ENCODE measurements around the gene OR6S1.

DNA sequence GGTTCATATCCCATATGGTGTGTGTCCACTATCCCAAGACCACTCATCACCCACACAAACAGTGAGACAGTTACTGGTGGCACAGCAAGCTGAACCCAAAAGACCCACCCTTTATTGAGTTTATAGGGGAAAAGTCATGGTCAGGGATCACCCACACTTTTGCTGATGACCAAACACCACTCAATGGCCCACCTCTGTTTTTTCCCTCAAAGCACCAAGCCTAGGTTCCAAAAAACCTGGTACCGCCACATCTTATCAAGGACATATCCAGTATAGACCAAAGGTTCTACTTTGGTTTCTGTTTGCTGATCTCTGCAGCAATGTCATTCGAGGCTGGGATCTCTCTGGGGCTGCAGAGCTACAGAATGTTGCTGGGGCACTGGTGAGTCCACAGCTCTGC is 19.7 kb upstream of the OR6S1 start:
- TF ChIP-seq, protein P1, sequence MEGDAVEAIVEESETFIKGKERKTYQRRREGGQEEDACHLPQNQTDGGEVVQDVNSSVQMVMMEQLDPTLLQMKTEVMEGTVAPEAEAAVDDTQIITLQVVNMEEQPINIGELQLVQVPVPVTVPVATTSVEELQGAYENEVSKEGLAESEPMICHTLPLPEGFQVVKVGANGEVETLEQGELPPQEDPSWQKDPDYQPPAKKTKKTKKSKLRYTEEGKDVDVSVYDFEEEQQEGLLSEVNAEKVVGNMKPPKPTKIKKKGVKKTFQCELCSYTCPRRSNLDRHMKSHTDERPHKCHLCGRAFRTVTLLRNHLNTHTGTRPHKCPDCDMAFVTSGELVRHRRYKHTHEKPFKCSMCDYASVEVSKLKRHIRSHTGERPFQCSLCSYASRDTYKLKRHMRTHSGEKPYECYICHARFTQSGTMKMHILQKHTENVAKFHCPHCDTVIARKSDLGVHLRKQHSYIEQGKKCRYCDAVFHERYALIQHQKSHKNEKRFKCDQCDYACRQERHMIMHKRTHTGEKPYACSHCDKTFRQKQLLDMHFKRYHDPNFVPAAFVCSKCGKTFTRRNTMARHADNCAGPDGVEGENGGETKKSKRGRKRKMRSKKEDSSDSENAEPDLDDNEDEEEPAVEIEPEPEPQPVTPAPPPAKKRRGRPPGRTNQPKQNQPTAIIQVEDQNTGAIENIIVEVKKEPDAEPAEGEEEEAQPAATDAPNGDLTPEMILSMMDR (IDR thresholded peaks at IDR 0.05) = no peak
- TF ChIP-seq POLR2A (IDR thresholded peaks at IDR 0.05) = no peak
